Subcutaneous adipose tissue (tissue), 4 donors: ENCODE data around the gene ERC1. TPM values are rescaled to one million over a fixed set of nuclear protein-coding genes. Genes with fewer than 3 reads are reported as not detected.

Experiments
- total RNA-seq, 4 donors: library from RNA; depleted of rRNA; stranded (reverse); fragments of >200 nt; gene quantifications; one replicate each; pipeline ENCODE4 v1.1.0, GENCODE V29; 2016
- TF ChIP-seq, protein P1 (sequence below): fragments of 450-650 bp; IDR thresholded peaks from one replicate; pipeline ENCODE4 v1.5.1; 2016; ENCODE audit warnings: low read depth, mild to moderate bottlenecking, control low read depth, antibody characterized with exemption, moderate library complexity

Gene ERC1
- total RNA-seq, 4 donors from 2014 or later = 40.3 to 71.8 (median 62.3) TPM

DNA sequence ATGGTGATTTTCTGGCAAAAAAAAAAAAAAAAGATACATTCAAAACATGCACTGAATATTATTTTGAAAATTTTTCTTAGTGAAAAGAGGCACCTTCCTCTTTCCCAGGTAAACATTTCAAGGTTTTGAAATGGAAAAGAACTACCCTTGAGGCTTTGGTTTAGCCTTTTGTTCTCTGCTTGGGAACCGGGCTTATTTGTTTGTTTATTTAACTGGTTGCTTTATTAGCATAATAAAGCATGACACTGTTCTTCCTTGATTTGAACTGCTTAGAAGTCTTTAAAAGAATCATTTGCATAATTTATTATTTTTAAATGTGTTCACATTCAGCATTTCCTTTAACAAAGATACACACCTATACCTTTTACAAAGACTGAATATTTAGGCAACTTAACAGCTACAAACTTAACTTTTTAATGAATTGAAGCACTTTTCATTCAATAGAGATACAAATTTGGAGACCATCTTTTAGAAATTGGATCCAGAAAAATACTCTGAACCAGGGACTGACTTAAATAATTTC lies 428.9 kb downstream of the ERC1 start:
- TF ChIP-seq, protein P1, sequence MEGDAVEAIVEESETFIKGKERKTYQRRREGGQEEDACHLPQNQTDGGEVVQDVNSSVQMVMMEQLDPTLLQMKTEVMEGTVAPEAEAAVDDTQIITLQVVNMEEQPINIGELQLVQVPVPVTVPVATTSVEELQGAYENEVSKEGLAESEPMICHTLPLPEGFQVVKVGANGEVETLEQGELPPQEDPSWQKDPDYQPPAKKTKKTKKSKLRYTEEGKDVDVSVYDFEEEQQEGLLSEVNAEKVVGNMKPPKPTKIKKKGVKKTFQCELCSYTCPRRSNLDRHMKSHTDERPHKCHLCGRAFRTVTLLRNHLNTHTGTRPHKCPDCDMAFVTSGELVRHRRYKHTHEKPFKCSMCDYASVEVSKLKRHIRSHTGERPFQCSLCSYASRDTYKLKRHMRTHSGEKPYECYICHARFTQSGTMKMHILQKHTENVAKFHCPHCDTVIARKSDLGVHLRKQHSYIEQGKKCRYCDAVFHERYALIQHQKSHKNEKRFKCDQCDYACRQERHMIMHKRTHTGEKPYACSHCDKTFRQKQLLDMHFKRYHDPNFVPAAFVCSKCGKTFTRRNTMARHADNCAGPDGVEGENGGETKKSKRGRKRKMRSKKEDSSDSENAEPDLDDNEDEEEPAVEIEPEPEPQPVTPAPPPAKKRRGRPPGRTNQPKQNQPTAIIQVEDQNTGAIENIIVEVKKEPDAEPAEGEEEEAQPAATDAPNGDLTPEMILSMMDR = no peak

DNA sequence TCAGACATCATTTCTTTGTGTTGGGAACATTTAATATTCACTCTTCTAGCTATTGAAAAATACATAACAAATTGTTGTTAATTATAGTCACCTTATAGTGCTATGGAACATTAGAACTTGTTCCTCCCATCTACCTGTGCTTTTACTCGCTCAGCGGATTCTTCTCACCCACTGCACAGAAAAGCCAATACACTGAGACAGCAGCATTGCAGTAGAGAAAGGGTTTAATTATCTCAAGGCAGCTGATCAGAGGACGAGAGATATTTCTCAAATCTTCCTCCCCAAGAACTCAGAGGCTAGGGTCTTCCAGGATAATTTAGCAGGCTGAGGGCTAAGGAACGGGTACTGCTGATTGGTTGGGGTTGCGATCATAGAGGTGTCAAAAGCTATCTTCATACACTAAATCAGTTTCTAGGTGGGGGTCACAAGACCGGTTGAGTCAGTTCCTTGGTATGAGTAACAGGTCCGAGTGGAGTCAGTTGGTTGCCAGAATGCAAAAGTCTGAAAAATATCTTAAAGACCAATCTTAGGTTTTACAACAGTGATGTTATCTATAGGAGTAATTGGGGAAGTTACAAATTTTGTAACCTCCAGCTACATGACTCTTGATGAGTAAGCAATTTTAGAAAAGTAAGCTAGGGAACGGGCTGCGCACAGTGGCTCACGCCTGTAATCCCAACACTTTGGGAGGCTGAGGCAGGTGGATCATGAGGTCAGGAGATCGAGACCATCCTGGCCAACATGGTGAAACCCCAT lies 430.2 kb downstream of the ERC1 start:
- TF ChIP-seq, protein P1 = no peak

DNA sequence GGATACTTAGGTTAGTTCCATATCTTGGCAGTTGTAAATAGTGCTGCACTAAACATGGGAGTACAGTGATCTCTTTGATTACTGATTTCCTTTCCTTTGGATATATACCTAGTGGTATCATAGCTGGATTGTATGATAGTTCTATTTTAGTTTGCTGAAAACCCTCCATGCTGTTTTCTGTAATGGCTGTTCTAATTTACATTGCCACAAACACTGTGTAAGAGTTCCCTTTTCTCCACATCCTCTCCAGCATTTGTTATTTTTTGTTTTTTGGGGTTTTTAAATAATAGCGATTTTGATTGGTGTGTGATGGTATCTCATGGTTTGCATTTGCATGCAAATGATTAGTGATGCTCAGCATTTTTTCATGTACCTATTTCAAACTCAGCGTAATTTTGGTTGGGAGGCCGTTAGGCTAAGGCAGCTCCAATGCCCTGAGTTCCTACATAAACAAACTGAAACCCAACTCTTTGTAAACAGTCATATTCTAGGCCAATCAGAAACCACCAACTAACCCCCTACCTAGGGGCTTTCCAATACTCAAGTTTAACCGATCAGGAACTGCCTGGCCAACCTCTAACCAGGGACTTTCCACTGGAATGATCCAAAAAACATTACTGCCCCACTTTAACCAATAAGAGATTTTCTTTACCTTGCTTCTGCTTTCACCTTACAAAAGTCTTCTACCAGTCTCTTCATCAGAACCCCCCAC lies 431.7 kb downstream of the ERC1 start:
- TF ChIP-seq, protein P1 = no peak

- TF ChIP-seq, protein P1 = no peak
These were observed 433.8 kb downstream of the ERC1 start for GRCh38 chr12:1424674-1425395.

DNA sequence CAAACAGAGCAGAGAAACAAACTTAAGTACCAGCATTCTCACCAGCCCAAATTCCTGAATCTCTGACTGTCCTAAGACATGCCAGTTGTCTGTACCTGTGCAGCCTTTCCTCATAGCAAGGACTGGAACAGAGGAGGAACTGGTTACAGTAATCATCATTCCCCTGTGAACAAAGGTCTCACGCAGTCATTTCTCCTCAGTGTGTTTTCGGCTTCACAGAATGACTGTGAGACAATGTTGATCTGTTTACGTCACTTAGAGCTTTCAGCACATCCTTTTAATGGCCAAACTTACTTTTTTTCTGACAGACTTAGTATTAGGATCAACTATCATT lies 434.3 kb downstream of the ERC1 start:
- TF ChIP-seq, protein P1 = no peak

DNA sequence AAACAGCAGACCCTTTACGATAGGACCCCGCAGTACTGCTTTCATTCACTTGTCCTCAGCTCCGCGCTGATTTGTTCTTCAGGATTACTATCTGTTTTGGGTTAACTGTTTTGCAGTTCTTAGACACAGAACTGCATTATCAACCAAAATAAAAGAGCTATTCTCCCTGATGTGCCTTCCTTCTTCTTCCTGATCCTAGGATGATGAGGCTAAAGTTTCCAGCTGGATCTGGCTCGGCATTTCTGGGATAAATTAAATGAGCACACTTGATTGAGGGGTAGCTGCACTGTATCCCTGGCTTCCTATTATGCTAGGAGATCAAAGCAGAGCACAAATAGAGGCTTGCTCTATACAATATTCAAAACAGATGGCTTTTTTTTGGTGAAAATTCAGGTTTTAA lies 437.6 kb downstream of the ERC1 start:
- TF ChIP-seq, protein P1 = no peak

GRCh38 chr12:1429980-1430379 lies 439.0 kb downstream of the ERC1 start:
- TF ChIP-seq, protein P1 = no peak
